ENCODE measurements around the gene SF3A1. TPM values are rescaled to one million over a fixed set of nuclear protein-coding genes. Genes with fewer than 3 reads are reported as not detected.

The SF3A1 gene
- total RNA-seq, 2 donors from 2014 or later, result 191 to 195 TPM

- Histone ChIP-seq H3K36me3 (ENCODE audit: control insufficient read depth, insufficient read depth, low read length) (peaks cover 1% of the 10 kb centered on the region), H3K9me3 (ENCODE audit: control insufficient read depth, low read length) (no peaks in the 10 kb centered on the region), H3K27ac (ENCODE audit: low read depth, low read length) (no peak overlapping the region), H3K9ac (ENCODE audit: extremely low read depth, low read length, poor library complexity, severe bottlenecking) (no peak overlapping the region), H3K27me3 (ENCODE audit: control insufficient read depth, insufficient read depth, low read length, poor library complexity, severe bottlenecking) (no peaks in the 10 kb centered on the region), H3K4me1 (ENCODE audit: control insufficient read depth, insufficient read depth, low read length) (peaks cover 6% of the 10 kb centered on the region), H3K4me3 (ENCODE audit: low read length) (no peak overlapping the region)
- no peak for TF ChIP-seq CTCF (conservative IDR thresholded peaks at IDR 0.05)
- peaks cover 11% of the 10 kb centered on the region for H3K36me3 Mint-ChIP-seq (ENCODE audit: low read depth)
- H3K4me3 Mint-ChIP-seq, result no peak overlapping the region
- no peak for DNase-seq
- H3K27me3 Mint-ChIP-seq (ENCODE audit: insufficient read depth), result no peaks in the 10 kb centered on the region
- H3K9me3 Mint-ChIP-seq, result no peaks in the 10 kb centered on the region
- no peak overlapping the region for H3K27ac Mint-ChIP-seq
- peaks cover 18% of the 10 kb centered on the region for H3K4me1 Mint-ChIP-seq
- WGBS, 2 experiments (ENCODE audit: insufficient coverage in 1 of 2, insufficient read length in 1 of 2), result 93 to 94% methylated on average over 4 to 7 of the region's 7 CpGs
Observed at GRCh38 chr22:30309951-30310741, 46.5 kb downstream of the SF3A1 start.

- Histone ChIP-seq H3K9ac (ENCODE audit: extremely low read depth, low read length, poor library complexity, severe bottlenecking) (no peak overlapping the region), H3K27me3 (ENCODE audit: control insufficient read depth, insufficient read depth, low read length, poor library complexity, severe bottlenecking) (no peaks in the 10 kb centered on the region), H3K4me3 (ENCODE audit: low read length) (no peak overlapping the region), H3K27ac (ENCODE audit: low read depth, low read length) (no peak overlapping the region), H3K4me1 (ENCODE audit: control insufficient read depth, insufficient read depth, low read length) (peaks cover under 1% of the 10 kb centered on the region), H3K9me3 (ENCODE audit: control insufficient read depth, low read length) (no peaks in the 10 kb centered on the region), H3K36me3 (ENCODE audit: control insufficient read depth, insufficient read depth, low read length) (no peaks in the 10 kb centered on the region)
- no peak for DNase-seq
- no peak overlapping the region for H3K4me3 Mint-ChIP-seq
- H3K27me3 Mint-ChIP-seq (ENCODE audit: insufficient read depth), result no peaks in the 10 kb centered on the region
- no peak overlapping the region for H3K27ac Mint-ChIP-seq
- WGBS, 2 experiments (ENCODE audit: insufficient coverage in 1 of 2, insufficient read length in 1 of 2), result 95 to 100% methylated on average over 3 to 5 of the region's 5 CpGs
- H3K4me1 Mint-ChIP-seq, result peaks cover 10% of the 10 kb centered on the region
- H3K9me3 Mint-ChIP-seq, result no peaks in the 10 kb centered on the region
- TF ChIP-seq CTCF (conservative IDR thresholded peaks at IDR 0.05), result no peak
- peaks cover 11% of the 10 kb centered on the region for H3K36me3 Mint-ChIP-seq (ENCODE audit: low read depth)
Observed at GRCh38 chr22:30308518-30309230, 48.0 kb downstream of the SF3A1 start.

- peaks cover 10% of the 10 kb centered on the region for H3K4me1 Mint-ChIP-seq
Observed at GRCh38 chr22:30308093-30308492, 48.6 kb downstream of the SF3A1 start.

More at GRCh38 chr22:30308093-30308492, 48.6 kb downstream of the SF3A1 start:
- DNase-seq, result no peak
- H3K9me3 Mint-ChIP-seq, result no peaks in the 10 kb centered on the region
- H3K36me3 Mint-ChIP-seq (ENCODE audit: low read depth), result peaks cover 11% of the 10 kb centered on the region
- no peak for TF ChIP-seq CTCF (conservative IDR thresholded peaks at IDR 0.05)
- no peaks in the 10 kb centered on the region for H3K4me1 ChIP-seq (ENCODE audit: control insufficient read depth, insufficient read depth, low read length)
- no peak overlapping the region for H3K27ac ChIP-seq (ENCODE audit: low read depth, low read length)
- no peaks in the 10 kb centered on the region for H3K27me3 ChIP-seq (ENCODE audit: control insufficient read depth, insufficient read depth, low read length, poor library complexity, severe bottlenecking)
- WGBS, 2 experiments (ENCODE audit: insufficient coverage in 1 of 2, insufficient read length in 1 of 2), result 80 to 93% methylated on average over 1 to 2 of the region's 2 CpGs
- no peaks in the 10 kb centered on the region for H3K9me3 ChIP-seq (ENCODE audit: control insufficient read depth, low read length)
- H3K36me3 ChIP-seq (ENCODE audit: control insufficient read depth, insufficient read depth, low read length), result no peaks in the 10 kb centered on the region
- H3K27ac Mint-ChIP-seq, result no peak overlapping the region
- H3K4me3 ChIP-seq (ENCODE audit: low read length), result no peak overlapping the region
- H3K27me3 Mint-ChIP-seq (ENCODE audit: insufficient read depth), result no peaks in the 10 kb centered on the region
- H3K9ac ChIP-seq (ENCODE audit: extremely low read depth, low read length, poor library complexity, severe bottlenecking), result no peak overlapping the region
- no peak overlapping the region for H3K4me3 Mint-ChIP-seq
